HEK293 (cell line): ENCODE data around the gene NINJ2.

Experiments
- FEZF1 ChIP-seq: fragments of 450-650 bp; formaldehyde crosslinking; IDR thresholded peaks from 2 replicates; pipeline ENCODE4 v1.5.1; 2016; ENCODE audit warnings: missing biosample characterization, missing genetic modification characterization
- GLIS1 ChIP-seq: fragments of 450-650 bp; formaldehyde crosslinking; IDR thresholded peaks from 2 replicates; pipeline ENCODE4 v1.5.1; 2016; ENCODE audit warnings: missing biosample characterization, missing genetic modification characterization
- HOXA7 ChIP-seq: sonication (generic); formaldehyde crosslinking; IDR thresholded peaks from 2 replicates; pipeline ENCODE4 v1.8.1; 2022; ENCODE audit warnings: missing genetic modification reagents, borderline replicate concordance
- ZNF132 ChIP-seq: fragments of 450-650 bp; formaldehyde crosslinking; IDR thresholded peaks from 2 replicates; pipeline ENCODE4 v1.5.1; 2017; ENCODE audit warnings: missing biosample characterization, missing genetic modification characterization, borderline replicate concordance
- ZNF184 ChIP-seq: fragments of 450-650 bp; IDR thresholded peaks from 2 replicates; pipeline ENCODE4 v1.5.1; 2018; ENCODE audit warnings: missing biosample characterization, mild to moderate bottlenecking, missing genetic modification characterization
- ZNF24 ChIP-seq: fragments of 450-650 bp; formaldehyde crosslinking; IDR thresholded peaks from 2 replicates; pipeline ENCODE4 v1.5.1; 2016; ENCODE audit warnings: missing biosample characterization, missing genetic modification characterization
- ZNF350 ChIP-seq: fragments of 450-650 bp; formaldehyde crosslinking; IDR thresholded peaks from 2 replicates; pipeline ENCODE4 v1.5.0; 2017; ENCODE audit warnings: missing biosample characterization, mild to moderate bottlenecking, missing genetic modification characterization
- ZNF571 ChIP-seq: fragments of 450-650 bp; formaldehyde crosslinking; IDR thresholded peaks from 2 replicates; pipeline ENCODE4 v1.5.0; 2017; ENCODE audit warnings: missing biosample characterization, missing genetic modification characterization
- TF ChIP-seq, protein P1 (sequence below): fragments of 450-650 bp; formaldehyde crosslinking; IDR thresholded peaks from 2 replicates; pipeline ENCODE4 v1.5.1; 2016; ENCODE audit warnings: missing biosample characterization, missing genetic modification characterization
- TF ChIP-seq, protein P2 (sequence below): fragments of 450-650 bp; formaldehyde crosslinking; IDR thresholded peaks from 2 replicates; pipeline ENCODE4 v1.5.1; 2016; ENCODE audit warnings: missing biosample characterization, missing genetic modification characterization
- TF ChIP-seq, protein P3 (sequence below): fragments of 450-650 bp; formaldehyde crosslinking; IDR thresholded peaks from 2 replicates; pipeline ENCODE4 v1.5.1; 2016; ENCODE audit warnings: missing biosample characterization, missing genetic modification characterization, low read depth
- TF ChIP-seq, protein P4 (sequence below): fragments of 450-650 bp; formaldehyde crosslinking; IDR thresholded peaks from 2 replicates; pipeline ENCODE4 v1.5.1; 2016; ENCODE audit warnings: missing biosample characterization, missing genetic modification characterization

DNA sequence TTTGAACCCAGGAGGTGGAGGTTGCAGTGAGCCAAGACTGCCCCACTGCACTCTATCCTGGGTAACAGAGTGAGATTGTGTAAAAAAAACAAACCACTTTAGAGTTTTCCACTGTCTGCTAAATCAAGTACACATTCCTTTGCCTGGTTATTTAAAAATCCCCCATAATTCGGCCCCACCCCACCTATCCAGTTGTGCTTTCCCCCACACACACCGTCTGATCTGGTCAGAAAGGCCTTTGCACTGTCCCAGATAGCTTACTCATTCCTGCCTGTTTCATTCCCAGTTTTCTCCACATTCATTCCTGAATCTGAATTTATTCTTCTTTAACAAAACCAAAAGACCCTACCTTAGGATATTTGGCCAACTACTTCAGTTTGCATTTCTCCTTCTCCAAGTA is 29.5 kb downstream of the NINJ2 start:
- TF ChIP-seq ZNF24 (tag by site-specific recombination): no peak
- TF ChIP-seq, protein P1, sequence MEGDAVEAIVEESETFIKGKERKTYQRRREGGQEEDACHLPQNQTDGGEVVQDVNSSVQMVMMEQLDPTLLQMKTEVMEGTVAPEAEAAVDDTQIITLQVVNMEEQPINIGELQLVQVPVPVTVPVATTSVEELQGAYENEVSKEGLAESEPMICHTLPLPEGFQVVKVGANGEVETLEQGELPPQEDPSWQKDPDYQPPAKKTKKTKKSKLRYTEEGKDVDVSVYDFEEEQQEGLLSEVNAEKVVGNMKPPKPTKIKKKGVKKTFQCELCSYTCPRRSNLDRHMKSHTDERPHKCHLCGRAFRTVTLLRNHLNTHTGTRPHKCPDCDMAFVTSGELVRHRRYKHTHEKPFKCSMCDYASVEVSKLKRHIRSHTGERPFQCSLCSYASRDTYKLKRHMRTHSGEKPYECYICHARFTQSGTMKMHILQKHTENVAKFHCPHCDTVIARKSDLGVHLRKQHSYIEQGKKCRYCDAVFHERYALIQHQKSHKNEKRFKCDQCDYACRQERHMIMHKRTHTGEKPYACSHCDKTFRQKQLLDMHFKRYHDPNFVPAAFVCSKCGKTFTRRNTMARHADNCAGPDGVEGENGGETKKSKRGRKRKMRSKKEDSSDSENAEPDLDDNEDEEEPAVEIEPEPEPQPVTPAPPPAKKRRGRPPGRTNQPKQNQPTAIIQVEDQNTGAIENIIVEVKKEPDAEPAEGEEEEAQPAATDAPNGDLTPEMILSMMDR (tag by site-specific recombination): no peak
- TF ChIP-seq ZNF132 (tag by site-specific recombination): no peak
- TF ChIP-seq, protein P2, sequence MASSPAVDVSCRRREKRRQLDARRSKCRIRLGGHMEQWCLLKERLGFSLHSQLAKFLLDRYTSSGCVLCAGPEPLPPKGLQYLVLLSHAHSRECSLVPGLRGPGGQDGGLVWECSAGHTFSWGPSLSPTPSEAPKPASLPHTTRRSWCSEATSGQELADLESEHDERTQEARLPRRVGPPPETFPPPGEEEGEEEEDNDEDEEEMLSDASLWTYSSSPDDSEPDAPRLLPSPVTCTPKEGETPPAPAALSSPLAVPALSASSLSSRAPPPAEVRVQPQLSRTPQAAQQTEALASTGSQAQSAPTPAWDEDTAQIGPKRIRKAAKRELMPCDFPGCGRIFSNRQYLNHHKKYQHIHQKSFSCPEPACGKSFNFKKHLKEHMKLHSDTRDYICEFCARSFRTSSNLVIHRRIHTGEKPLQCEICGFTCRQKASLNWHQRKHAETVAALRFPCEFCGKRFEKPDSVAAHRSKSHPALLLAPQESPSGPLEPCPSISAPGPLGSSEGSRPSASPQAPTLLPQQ (tag by site-specific recombination): no peak
- no peak for TF ChIP-seq FEZF1 (tag by site-specific recombination)
- no peak for TF ChIP-seq ZNF184 (tag by site-specific recombination)
- TF ChIP-seq, protein P3, sequence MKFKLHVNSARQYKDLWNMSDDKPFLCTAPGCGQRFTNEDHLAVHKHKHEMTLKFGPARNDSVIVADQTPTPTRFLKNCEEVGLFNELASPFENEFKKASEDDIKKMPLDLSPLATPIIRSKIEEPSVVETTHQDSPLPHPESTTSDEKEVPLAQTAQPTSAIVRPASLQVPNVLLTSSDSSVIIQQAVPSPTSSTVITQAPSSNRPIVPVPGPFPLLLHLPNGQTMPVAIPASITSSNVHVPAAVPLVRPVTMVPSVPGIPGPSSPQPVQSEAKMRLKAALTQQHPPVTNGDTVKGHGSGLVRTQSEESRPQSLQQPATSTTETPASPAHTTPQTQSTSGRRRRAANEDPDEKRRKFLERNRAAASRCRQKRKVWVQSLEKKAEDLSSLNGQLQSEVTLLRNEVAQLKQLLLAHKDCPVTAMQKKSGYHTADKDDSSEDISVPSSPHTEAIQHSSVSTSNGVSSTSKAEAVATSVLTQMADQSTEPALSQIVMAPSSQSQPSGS (tag by site-specific recombination): no peak
- no peak for TF ChIP-seq ZNF350 (tag by site-specific recombination)
- TF ChIP-seq ZNF571 (tag by site-specific recombination): no peak
- TF ChIP-seq HOXA7: no peak
- TF ChIP-seq, protein P4, sequence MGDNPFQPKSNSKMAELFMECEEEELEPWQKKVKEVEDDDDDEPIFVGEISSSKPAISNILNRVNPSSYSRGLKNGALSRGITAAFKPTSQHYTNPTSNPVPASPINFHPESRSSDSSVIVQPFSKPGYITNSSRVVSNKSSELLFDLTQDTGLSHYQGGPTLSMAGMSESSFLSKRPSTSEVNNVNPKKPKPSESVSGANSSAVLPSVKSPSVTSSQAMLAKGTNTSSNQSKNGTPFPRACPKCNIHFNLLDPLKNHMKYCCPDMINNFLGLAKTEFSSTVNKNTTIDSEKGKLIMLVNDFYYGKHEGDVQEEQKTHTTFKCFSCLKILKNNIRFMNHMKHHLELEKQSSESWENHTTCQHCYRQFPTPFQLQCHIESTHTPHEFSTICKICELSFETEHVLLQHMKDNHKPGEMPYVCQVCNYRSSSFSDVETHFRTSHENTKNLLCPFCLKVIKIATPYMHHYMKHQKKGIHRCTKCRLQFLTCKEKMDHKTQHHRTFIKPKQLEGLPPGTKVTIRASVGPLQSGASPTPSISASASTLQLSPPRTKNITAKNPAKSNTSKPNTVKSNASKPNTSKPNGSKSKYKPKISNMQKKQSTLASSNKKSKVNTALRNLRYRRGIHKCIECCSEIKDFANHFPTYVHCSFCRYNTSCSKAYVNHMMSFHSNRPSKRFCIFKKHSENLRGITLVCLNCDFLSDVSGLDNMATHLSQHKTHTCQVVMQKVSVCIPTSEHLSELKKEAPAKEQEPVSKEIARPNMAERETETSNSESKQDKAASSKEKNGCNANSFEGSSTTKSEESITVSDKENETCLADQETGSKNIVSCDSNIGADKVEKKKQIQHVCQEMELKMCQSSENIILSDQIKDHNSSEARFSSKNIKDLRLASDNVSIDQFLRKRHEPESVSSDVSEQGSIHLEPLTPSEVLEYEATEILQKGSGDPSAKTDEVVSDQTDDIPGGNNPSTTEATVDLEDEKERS (tag by site-specific recombination): no peak
- TF ChIP-seq GLIS1: no peak
